GM12874 (cell line): ENCODE data around the gene KCNJ1.

ENCODE experiments used
- TF ChIP-seq, protein P1 (sequence below): IDR thresholded peaks from 2 replicates; pipeline ENCODE4 v1.5.1; 2011; ENCODE audit warnings: low read depth, mild to moderate bottlenecking, control low read depth, low read length, moderate library complexity; ENCODE audit not compliant: insufficient read depth

Gene KCNJ1

DNA sequence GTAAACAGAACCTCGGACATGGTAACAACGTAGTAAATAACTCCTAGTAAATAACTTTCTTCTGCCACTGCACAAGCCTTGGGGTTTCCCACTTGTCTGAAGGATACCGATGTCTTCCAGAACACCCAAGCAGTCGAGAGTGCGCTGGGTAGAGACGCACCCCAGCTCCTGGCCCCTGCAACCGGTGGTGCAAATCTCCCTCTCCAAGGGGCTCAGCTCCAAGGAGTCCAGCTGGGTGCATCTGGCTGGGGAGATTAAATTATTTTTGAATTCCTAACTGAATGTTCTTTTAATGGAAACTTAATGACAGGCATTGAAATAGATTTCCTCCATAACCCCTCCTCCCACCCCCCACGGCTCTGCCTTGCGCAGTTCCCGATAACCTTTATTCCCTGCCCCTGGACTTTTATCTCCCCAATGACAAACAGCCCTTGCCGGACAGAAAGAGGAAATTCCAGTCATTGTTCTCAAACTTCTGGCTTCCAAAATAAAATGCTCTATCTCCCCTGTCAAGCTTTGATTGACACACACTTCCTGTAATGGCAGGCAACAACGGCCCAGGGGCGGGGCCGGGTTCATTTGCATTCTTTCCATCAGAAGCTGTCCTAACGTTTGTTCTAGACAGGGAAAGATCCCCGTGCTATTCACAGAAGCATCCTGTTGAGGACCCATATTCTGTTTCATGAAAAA lies 31.2 kb downstream of the KCNJ1 start:
- TF ChIP-seq, protein P1, sequence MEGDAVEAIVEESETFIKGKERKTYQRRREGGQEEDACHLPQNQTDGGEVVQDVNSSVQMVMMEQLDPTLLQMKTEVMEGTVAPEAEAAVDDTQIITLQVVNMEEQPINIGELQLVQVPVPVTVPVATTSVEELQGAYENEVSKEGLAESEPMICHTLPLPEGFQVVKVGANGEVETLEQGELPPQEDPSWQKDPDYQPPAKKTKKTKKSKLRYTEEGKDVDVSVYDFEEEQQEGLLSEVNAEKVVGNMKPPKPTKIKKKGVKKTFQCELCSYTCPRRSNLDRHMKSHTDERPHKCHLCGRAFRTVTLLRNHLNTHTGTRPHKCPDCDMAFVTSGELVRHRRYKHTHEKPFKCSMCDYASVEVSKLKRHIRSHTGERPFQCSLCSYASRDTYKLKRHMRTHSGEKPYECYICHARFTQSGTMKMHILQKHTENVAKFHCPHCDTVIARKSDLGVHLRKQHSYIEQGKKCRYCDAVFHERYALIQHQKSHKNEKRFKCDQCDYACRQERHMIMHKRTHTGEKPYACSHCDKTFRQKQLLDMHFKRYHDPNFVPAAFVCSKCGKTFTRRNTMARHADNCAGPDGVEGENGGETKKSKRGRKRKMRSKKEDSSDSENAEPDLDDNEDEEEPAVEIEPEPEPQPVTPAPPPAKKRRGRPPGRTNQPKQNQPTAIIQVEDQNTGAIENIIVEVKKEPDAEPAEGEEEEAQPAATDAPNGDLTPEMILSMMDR, result no peak

- TF ChIP-seq, protein P1, result no peak
Measured at GRCh38 chr11:128834157-128834556, 32.9 kb downstream of the KCNJ1 start.

GRCh38 chr11:128832121-128832497 lies 35.0 kb downstream of the KCNJ1 start:
- TF ChIP-seq, protein P1, result no peak

- TF ChIP-seq, protein P1, result peak; percentile 81
Measured at GRCh38 chr11:128831174-128832120, 35.6 kb downstream of the KCNJ1 start.

- TF ChIP-seq, protein P1, result no peak
Measured at GRCh38 chr11:128830290-128831173, 36.6 kb downstream of the KCNJ1 start.

- TF ChIP-seq, protein P1, result no peak
Measured at GRCh38 chr11:128828350-128828749, 38.7 kb downstream of the KCNJ1 start.
